Kidney glomerular epithelial cell (primary cell): ENCODE measurements around the gene FAM98C.

Experiments
- DNase-seq: peaks from one replicate; lab custom pipeline; 2025; lab: John Stamatoyannopoulos, UW

FAM98C gene

GRCh38 chr19:38378866-38379265 lies 24.0 kb upstream of the FAM98C start:
- no peak for DNase-seq

GRCh38 chr19:38381138-38381537 lies 21.8 kb upstream of the FAM98C start:
- no peak for DNase-seq

- no peak for DNase-seq
Observed at GRCh38 chr19:38383184-38383583, 19.7 kb upstream of the FAM98C start.

- no peak for DNase-seq
Observed at GRCh38 chr19:38383743-38384142, 19.1 kb upstream of the FAM98C start.

GRCh38 chr19:38384209-38385027 lies 18.5 kb upstream of the FAM98C start:
- DNase-seq = no peak

- no peak for DNase-seq
Observed at GRCh38 chr19:38385057-38385803, 17.7 kb upstream of the FAM98C start.

GRCh38 chr19:38385804-38386257 lies 17.1 kb upstream of the FAM98C start:
- DNase-seq = no peak

GRCh38 chr19:38386300-38386970 lies 16.5 kb upstream of the FAM98C start:
- DNase-seq = no peak

- no peak for DNase-seq
Observed at GRCh38 chr19:38386971-38387549, 15.8 kb upstream of the FAM98C start.

GRCh38 chr19:38387550-38388348 lies 15.1 kb upstream of the FAM98C start, which contains the start of gene GGN:
Gene GGN, minus strand, starts transcription at chr19:38388034. Its CDS starts 773 bp downstream, at chr19:38387261.
- DNase-seq = peak; percentile 90

- peak; percentile 62 for DNase-seq
Observed at GRCh38 chr19:38388349-38389100, 14.4 kb upstream of the FAM98C start, which contains the start of gene SPRED3. Gene SPRED3, plus strand, starts transcription at chr19:38388697. Its CDS starts 1,606 bp downstream, at chr19:38390303.

GRCh38 chr19:38389101-38389925 lies 13.6 kb upstream of the FAM98C start:
- DNase-seq = peak; percentile 16

GRCh38 chr19:38389957-38390924 lies 12.7 kb upstream of the FAM98C start:
- DNase-seq = no peak

- DNase-seq = no peak
Observed at GRCh38 chr19:38391911-38392464, 10.9 kb upstream of the FAM98C start.

GRCh38 chr19:38392707-38393308 lies 10.1 kb upstream of the FAM98C start:
- DNase-seq = peak; percentile 39

- no peak for DNase-seq
Observed at GRCh38 chr19:38394488-38394887, 8.4 kb upstream of the FAM98C start.

- DNase-seq = no peak
Observed at GRCh38 chr19:38395381-38396114, 7.3 kb upstream of the FAM98C start.
